ENCODE data around the gene OTOA.

GRCh38 chr16:21643785-21644184 is 20.0 kb upstream of the OTOA start:
- TF ChIP-seq EZH2 (IDR thresholded peaks at IDR 0.05), result no peak
- no peak for TF ChIP-seq POLR2AphosphoS5 (IDR thresholded peaks at IDR 0.05; ENCODE audit: borderline replicate concordance, low read depth, low read length)

Measured in SK-N-MC (cell line).